ENCODE results near the gene ADAP1.

GRCh38 chr7:899806-900205, 54.7 kb downstream of the ADAP1 start:
- TF ChIP-seq EZH2phosphoT487 (IDR thresholded peaks at IDR 0.05; ENCODE audit: insufficient read depth, low read depth): no peak
- no peak for TF ChIP-seq EZH2 (IDR thresholded peaks at IDR 0.05; ENCODE audit: insufficient read depth, poor library complexity, severe bottlenecking)
